WTC11 (cell line): ENCODE data around the gene HNRNPC. TPM values are rescaled to one million over a fixed set of nuclear protein-coding genes. Genes with fewer than 3 reads are reported as not detected.

Source experiments
- ATAC-seq: fragments of 200-7000 bp; cut with Tn5 transposase; 2 replicates; pipeline ENCODE4 v1.10.0; 2021; ENCODE audit warnings: mild to moderate bottlenecking, moderate library complexity
- CTCF ChIA-PET: fragments of 300-600 bp; sonication (Branson Sonifier 250); formaldehyde crosslinking; loops from one replicate; lab custom pipeline; 2021; ENCODE audit warnings: antibody characterized with exemption; lab: Charles Lee
- POLR2A ChIA-PET: fragments of 350-600 bp; sonication (Branson Sonifier 250); formaldehyde crosslinking; loops from one replicate; lab custom pipeline; 2021; ENCODE audit warnings: antibody characterized with exemption; lab: Charles Lee
- DNase-seq: peaks from one replicate; pipeline ENCODE4 v3.0.0; 2021; ENCODE audit warnings: low spot score
- H3K27ac Mint-ChIP-seq: 2 replicates; pipeline ENCODE4 v1.8.0; 2021; ENCODE audit warnings: mixed read lengths
- H3K27me3 Mint-ChIP-seq: 2 replicates; pipeline ENCODE4 v1.8.0; 2021; ENCODE audit warnings: low read depth, mild to moderate bottlenecking, moderate library complexity, mixed read lengths
- H3K36me3 Mint-ChIP-seq: 2 replicates; pipeline ENCODE4 v1.8.0; 2021; ENCODE audit warnings: mixed read lengths
- H3K4me1 Mint-ChIP-seq: 2 replicates; pipeline ENCODE4 v1.8.0; 2022; ENCODE audit warnings: mixed read lengths
- H3K4me3 Mint-ChIP-seq: 2 replicates; pipeline ENCODE4 v1.8.0; 2021; ENCODE audit warnings: mild to moderate bottlenecking, moderate library complexity, mixed read lengths
- H3K9me3 Mint-ChIP-seq: 2 replicates; pipeline ENCODE4 v1.8.0; 2021; ENCODE audit warnings: mixed read lengths
- AR ChIP-seq: fragments of 250-450 bp; sonication (Bioruptor Pico); IDR thresholded peaks from 2 replicates; pipeline ENCODE4 v1.9.0; 2021; ENCODE audit warnings: mild to moderate bottlenecking
- ATF3 ChIP-seq: sonication (generic); formaldehyde crosslinking; conservative IDR thresholded peaks from 2 replicates; pipeline ENCODE4 v1.8.1; 2022; ENCODE audit warnings: mild to moderate bottlenecking, missing genetic modification reagents
- CTCF ChIP-seq: fragments of 200-600 bp; IDR thresholded peaks from 2 replicates; pipeline ENCODE4 v1.8.0; 2022; ENCODE audit warnings: antibody characterized with exemption
- E2F4 ChIP-seq: sonication (generic); formaldehyde crosslinking; IDR thresholded peaks from 2 replicates; pipeline ENCODE4 v1.8.1; 2022; ENCODE audit warnings: low read depth, mild to moderate bottlenecking, moderate library complexity, missing genetic modification reagents, borderline replicate concordance
- E2F5 ChIP-seq: sonication (generic); formaldehyde crosslinking; IDR thresholded peaks from 2 replicates; pipeline ENCODE4 v1.8.1; 2022; ENCODE audit warnings: mild to moderate bottlenecking, moderate library complexity, missing genetic modification reagents
- ERG ChIP-seq: fragments of 250-450 bp; sonication (Bioruptor Pico); IDR thresholded peaks from 2 replicates; pipeline ENCODE4 v1.8.0; 2021; ENCODE audit warnings: mild to moderate bottlenecking
- ETV6 ChIP-seq: sonication (generic); formaldehyde crosslinking; IDR thresholded peaks from 2 replicates; pipeline ENCODE4 v1.8.1; 2022; ENCODE audit warnings: mild to moderate bottlenecking, missing genetic modification reagents
- GRHL2 ChIP-seq: fragments of 250-450 bp; sonication (Bioruptor Pico); IDR thresholded peaks from 2 replicates; pipeline ENCODE4 v1.8.0; 2022; ENCODE audit warnings: mild to moderate bottlenecking, moderate library complexity; ENCODE audit not compliant: insufficient replicate concordance, severe bottlenecking
- GTF2I ChIP-seq: fragments of 250-450 bp; sonication (Bioruptor Pico); conservative IDR thresholded peaks from 2 replicates; pipeline ENCODE4 v1.4.0; 2021; ENCODE audit warnings: mild to moderate bottlenecking
- HMGXB4 ChIP-seq: sonication (generic); formaldehyde crosslinking; IDR thresholded peaks from 2 replicates; pipeline ENCODE4 v1.8.1; 2023; ENCODE audit warnings: mild to moderate bottlenecking, moderate library complexity, missing genetic modification reagents
- JAZF1 ChIP-seq: fragments of 250-450 bp; sonication (Bioruptor Pico); IDR thresholded peaks from 2 replicates; pipeline ENCODE4 v1.9.0; 2021; ENCODE audit warnings: moderate library complexity, mild to moderate bottlenecking, inconsistent platforms
- NR2C2 ChIP-seq: sonication (generic); formaldehyde crosslinking; IDR thresholded peaks from 2 replicates; pipeline ENCODE4 v1.8.0; 2022; ENCODE audit warnings: mild to moderate bottlenecking, missing genetic modification reagents
- PRRX2 ChIP-seq: fragments of 250-450 bp; sonication (Bioruptor Pico); IDR thresholded peaks from 2 replicates; pipeline ENCODE4 v1.8.0; 2021; ENCODE audit warnings: mild to moderate bottlenecking
- TCF7 ChIP-seq: sonication (generic); formaldehyde crosslinking; IDR thresholded peaks from 2 replicates; pipeline ENCODE4 v1.8.0; 2022; ENCODE audit warnings: mild to moderate bottlenecking, low read depth, missing genetic modification reagents, moderate library complexity
- TEAD1 ChIP-seq: sonication (generic); formaldehyde crosslinking; IDR thresholded peaks from 2 replicates; pipeline ENCODE4 v1.8.0; 2022; ENCODE audit warnings: mild to moderate bottlenecking, missing genetic modification reagents
- TEAD4 ChIP-seq: sonication (generic); formaldehyde crosslinking; IDR thresholded peaks from 2 replicates; pipeline ENCODE4 v1.8.0; 2022; ENCODE audit warnings: mild to moderate bottlenecking, missing genetic modification reagents
- USF1 ChIP-seq: sonication (generic); formaldehyde crosslinking; IDR thresholded peaks from 2 replicates; pipeline ENCODE4 v1.8.0; 2022; ENCODE audit warnings: mild to moderate bottlenecking, missing genetic modification reagents
- ZBTB21 ChIP-seq: sonication (generic); formaldehyde crosslinking; IDR thresholded peaks from 2 replicates; pipeline ENCODE4 v1.8.1; 2023; ENCODE audit warnings: mild to moderate bottlenecking, missing genetic modification reagents, borderline replicate concordance
- ZBTB43 ChIP-seq: sonication (generic); formaldehyde crosslinking; IDR thresholded peaks from 2 replicates; pipeline ENCODE4 v1.8.1; 2023; ENCODE audit warnings: mild to moderate bottlenecking, missing genetic modification reagents
- ZNF121 ChIP-seq: sonication (generic); formaldehyde crosslinking; IDR thresholded peaks from 2 replicates; pipeline ENCODE4 v1.8.0; 2023; ENCODE audit warnings: missing genetic modification reagents
- ZNF138 ChIP-seq: sonication (generic); formaldehyde crosslinking; conservative IDR thresholded peaks from 2 replicates; pipeline ENCODE4 v1.8.1; 2022; ENCODE audit warnings: mild to moderate bottlenecking, moderate library complexity, missing genetic modification reagents
- ZNF425 ChIP-seq: fragments of 250-450 bp; sonication (Bioruptor Pico); conservative IDR thresholded peaks from 2 replicates; pipeline ENCODE4 v1.9.0; 2021; ENCODE audit warnings: mild to moderate bottlenecking
- ZNF671 ChIP-seq: fragments of 250-450 bp; sonication (Bioruptor Pico); IDR thresholded peaks from 2 replicates; pipeline ENCODE4 v1.8.0; 2021; ENCODE audit warnings: mild to moderate bottlenecking
- total RNA-seq: library from RNA; stranded (reverse); gene quantifications from 3 replicates; pipeline ENCODE4 v1.2.3, GENCODE V29; 2021

Gene HNRNPC
- total RNA-seq, 1 experiment from 2014 or later, result 982 TPM

- peak overlapping the region; percentile 47 for H3K4me3 Mint-ChIP-seq
- ChIA-PET CTCF (interaction anchor here (0.7 to 2.0 kb wide), 8 partner anchors 10 to 221 kb away, joined by 3 to 10 read pairs (median 4); no protein-coding TSS in a partner anchor), POLR2A (interaction anchor here (0.7 kb wide), 2 partner anchors 8 to 207 kb away, joined by 4 to 6 read pairs; no protein-coding TSS in a partner anchor)
- TF ChIP-seq HMGXB4 (CRISPR knock-in tag) (no peak), ERG (CRISPR knock-in tag) (no peak), E2F5 (CRISPR knock-in tag) (no peak), E2F4 (CRISPR knock-in tag) (no peak), ZNF138 (CRISPR knock-in tag) (no peak), ZNF121 (CRISPR knock-in tag) (no peak), TEAD4 (no peak), ETV6 (CRISPR knock-in tag) (0 out of 2 replicates have a peak, but pooled peaks have one; percentile 48), CTCF (no peak), ZNF671 (CRISPR knock-in tag) (no peak), ZBTB21 (0 out of 2 replicates have a peak, but pooled peaks have one; percentile 15), NR2C2 (no peak), ATF3 (no peak), TCF7 (CRISPR knock-in tag) (no peak), ZBTB43 (CRISPR knock-in tag) (no peak), PRRX2 (CRISPR knock-in tag) (no peak), AR (CRISPR knock-in tag) (no peak), USF1 (no peak), GTF2I (no peak), GRHL2 (CRISPR knock-in tag) (no peak), JAZF1 (CRISPR knock-in tag) (no peak), TEAD1 (CRISPR knock-in tag) (no peak), ZNF425 (no peak)
These were observed 77.3 kb downstream of the HNRNPC start for GRCh38 chr14:21191809-21192446.

More at GRCh38 chr14:21191809-21192446, 77.3 kb downstream of the HNRNPC start:
- Mint-ChIP-seq H3K27ac (peak overlapping the region; percentile 22; the same call in 1 of the 2 replicates), H3K9me3 (peaks cover 5% of the 10 kb centered on the region), H3K27me3 (peaks cover 5% of the 10 kb centered on the region), H3K4me1 (peaks cover 29% of the 10 kb centered on the region), H3K36me3 (no peaks in the 10 kb centered on the region)
- peak; percentile 91 for DNase-seq
- ATAC-seq, result peak; percentile 98
